Activated CD8-positive, alpha-beta memory T cell treated with anti-CD3 and anti-CD28 coated beads, Interleukin-2, amount 50 U/mL, for 1 hour (primary cell): ENCODE measurements around the gene ZNF189.

ENCODE experiments used
- DNase-seq: peaks from one replicate; pipeline ENCODE4 v3.0.0-alpha.2; 2020; ENCODE audit errors: extremely low read depth

Gene ZNF189

GRCh38 chr9:101398068-101398929 is at the start of gene ZNF189, which contains the start of gene MRPL50:
Gene ZNF189 (plus strand): TSS chr9:101398851. CDS start chr9:101399157, 306 bp downstream.
Gene MRPL50 (minus strand): TSS chr9:101398618. CDS start chr9:101398592, 26 bp downstream.
- peak; percentile 94 for DNase-seq

GRCh38 chr9:101350285-101350684 is 48.4 kb upstream of the ZNF189 start:
- no peak for DNase-seq

DNA sequence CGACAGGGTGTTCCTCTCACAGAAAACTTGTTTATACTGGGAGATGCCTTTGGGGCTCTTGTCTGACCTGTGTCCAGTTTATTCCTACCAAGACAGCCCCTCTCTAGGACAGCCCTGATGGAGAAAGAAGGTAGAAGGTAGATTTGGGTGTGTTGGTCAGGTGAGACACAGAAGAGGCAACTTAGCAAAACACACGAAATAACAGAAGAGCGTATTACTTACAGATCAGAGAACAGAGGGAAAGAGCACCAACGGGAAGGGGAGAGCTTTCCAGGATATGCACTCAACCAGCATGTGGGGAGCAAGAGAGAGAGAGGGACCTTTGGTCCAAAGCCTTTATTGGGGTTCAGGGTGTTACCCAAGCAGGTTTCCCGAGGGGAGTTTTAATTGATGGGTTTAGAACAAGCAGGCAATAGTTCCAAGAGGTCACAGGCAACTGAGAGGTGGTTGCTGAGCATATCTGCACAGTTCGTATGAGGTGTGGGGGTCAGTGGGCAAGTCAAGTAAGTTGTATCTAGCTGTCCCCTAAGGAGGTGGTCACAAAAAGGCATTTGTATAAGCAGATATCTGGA is 45.7 kb upstream of the ZNF189 start:
- DNase-seq, result no peak

DNA sequence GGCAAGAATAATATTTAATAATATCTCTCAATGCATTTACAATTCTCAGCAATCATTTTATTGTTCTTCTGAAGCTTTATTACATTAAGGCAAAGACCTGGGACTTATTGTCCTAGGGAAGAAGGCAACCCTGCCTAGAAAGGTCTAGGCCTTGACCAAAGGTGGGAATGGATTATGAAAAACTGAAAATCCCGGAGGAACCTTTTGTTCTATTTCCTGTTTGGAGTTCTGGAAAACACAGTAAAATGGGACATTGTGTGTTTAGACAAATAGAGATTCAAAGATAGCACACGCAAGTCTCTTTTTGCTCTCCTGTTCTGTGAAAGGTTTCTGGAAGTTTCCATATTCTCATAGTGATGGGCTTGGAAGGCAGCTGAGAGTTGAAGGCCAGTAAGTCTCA is 45.0 kb upstream of the ZNF189 start:
- DNase-seq, result no peak

- DNase-seq, result no peak
These were observed 44.4 kb upstream of the ZNF189 start for GRCh38 chr9:101354143-101354764.

- no peak for DNase-seq
These were observed 43.6 kb upstream of the ZNF189 start for GRCh38 chr9:101354765-101355708.

GRCh38 chr9:101356619-101357018 is 42.0 kb upstream of the ZNF189 start:
- no peak for DNase-seq

GRCh38 chr9:101359679-101360078 is 39.0 kb upstream of the ZNF189 start:
- DNase-seq, result no peak

GRCh38 chr9:101360647-101361046 is 38.0 kb upstream of the ZNF189 start:
- no peak for DNase-seq

- DNase-seq, result no peak
These were observed 36.2 kb upstream of the ZNF189 start for GRCh38 chr9:101362450-101362849.

DNA sequence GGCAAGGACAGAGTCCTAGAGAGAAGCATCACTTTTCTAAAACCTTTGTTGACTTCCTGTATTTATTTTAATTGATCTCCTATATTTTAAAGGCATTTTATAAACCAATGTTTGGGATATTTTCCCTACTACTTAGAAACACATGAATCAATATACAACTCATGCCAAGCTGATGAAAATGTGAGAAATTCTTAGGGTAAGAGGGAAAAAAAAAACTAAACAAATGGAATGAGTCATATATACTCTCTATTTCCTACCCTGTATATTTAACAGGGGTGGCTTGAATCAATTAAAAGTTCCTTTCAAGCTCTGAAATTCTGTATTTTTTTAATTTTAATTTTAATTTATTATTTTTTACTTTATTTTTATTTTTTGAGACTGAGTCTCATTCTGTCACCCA is 33.5 kb upstream of the ZNF189 start:
- no peak for DNase-seq

DNA sequence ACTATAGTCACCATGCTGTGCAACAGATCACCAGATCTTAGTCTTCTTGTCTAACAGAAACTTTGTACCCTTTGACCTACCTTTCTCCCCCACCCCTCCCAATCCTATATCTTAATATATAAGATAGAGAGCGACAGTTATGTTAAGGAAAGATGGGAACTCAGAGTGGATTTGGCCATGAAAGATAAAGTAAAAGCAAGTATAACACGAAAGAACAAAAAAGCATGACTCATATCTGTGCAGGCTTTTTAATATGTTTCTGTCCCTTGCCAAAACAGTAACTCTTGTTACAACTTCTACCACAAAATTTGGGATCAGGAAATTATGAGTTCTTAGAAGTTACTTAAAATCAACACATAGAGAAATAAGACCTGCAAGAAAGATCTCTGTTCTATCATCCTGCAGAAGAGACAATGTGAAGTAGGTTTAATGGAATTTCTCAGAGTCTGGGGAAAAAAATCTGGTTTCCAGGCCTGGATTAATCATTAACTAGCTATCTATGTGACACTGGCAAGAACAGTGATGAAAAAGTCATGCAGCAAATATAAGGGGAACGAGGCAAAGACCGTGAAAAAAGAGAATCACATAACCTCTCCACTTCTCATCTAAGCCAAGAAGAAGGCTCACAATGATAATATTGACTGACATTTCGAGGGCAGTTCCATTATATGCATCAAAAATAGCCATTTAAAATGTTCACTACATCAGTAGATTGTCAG is 32.5 kb upstream of the ZNF189 start:
- DNase-seq, result no peak

- DNase-seq, result no peak
These were observed 31.3 kb upstream of the ZNF189 start for GRCh38 chr9:101367323-101367722.

GRCh38 chr9:101369286-101369685 is 29.4 kb upstream of the ZNF189 start:
- no peak for DNase-seq

DNA sequence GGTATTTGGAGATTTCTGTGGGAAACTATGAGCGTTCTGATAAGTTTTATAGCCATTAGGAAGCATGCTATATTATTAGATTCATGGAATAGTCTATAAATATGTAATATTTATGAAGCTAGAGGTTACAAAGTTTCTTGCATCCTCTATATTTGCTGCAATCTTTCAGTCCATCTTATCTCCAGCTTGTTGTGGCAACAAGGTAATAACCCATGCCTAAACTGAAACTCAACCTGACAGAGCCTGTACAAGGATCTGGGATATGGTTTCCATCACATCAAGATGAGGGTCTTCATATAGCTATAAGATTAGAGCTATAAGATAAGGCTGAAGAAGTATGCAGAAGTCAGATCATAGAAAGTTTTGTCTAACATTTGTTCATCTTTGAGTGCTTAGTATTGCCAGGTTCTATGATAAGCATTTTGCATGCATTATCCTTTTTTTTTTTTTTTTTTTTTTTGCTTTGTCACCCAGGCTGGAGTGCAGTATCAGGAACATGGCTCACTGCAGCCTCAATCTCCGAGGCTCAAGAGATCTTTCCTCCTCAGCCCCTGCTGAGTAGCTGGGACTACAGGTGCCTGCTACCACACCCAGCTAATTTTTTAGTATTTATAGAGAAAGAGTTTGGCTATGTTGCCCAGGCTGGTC is 28.6 kb upstream of the ZNF189 start:
- DNase-seq, result no peak

DNA sequence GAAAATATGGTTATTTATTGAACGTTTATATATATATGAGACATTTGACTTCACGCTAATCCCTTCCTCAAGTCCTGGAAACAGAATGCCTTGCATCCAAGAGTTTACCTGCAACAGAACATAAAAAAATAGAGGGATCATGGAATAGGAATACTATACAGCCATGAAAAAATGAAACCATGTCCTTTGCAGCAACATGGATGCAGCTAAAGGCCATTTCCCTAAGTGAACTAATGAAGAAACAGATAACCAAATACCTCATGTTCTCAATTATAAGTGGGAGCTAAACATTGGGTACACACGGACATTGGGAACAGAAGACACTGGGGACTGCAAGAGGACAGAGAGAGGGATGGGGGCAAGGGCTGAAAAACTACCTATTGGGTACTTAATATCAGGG is 26.8 kb upstream of the ZNF189 start:
- DNase-seq, result no peak

DNA sequence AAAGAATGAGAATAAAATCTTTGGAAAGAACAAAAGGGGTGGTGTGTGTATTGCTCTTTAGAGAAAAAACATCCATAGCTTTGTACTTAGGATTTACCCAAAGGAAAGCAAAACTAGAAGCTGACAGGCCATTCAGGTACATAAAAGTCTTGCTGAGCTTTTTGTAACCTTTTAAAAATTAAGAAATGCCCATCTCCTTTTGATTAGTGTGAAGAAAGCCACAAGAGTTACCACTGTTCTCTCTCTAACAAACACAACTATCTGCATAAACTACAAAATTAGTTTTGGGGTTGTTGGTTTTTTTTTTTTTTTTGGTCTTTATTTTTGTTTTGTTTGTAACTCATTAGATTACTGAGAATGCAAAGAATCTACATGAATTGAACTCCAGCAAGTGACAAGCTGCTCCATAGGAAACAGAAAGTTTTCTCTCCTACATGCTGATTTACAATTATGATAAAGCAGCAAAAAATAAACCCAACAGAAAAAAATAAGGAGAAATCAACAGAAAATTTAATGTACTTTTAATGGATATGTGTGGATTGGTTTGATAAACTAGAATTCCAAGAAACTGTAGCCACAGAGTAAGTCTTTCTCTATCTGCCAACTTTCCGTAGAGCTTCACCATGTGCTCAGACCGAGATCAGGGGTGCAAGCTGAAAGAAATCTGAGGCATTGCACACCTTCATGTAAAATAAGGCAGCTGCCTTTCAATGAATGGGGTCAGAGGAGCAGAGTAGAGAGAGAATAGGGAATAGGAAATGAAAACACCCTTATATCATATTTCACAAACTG is 26.1 kb upstream of the ZNF189 start:
- no peak for DNase-seq

GRCh38 chr9:101375546-101375945 is 23.1 kb upstream of the ZNF189 start:
- no peak for DNase-seq

DNA sequence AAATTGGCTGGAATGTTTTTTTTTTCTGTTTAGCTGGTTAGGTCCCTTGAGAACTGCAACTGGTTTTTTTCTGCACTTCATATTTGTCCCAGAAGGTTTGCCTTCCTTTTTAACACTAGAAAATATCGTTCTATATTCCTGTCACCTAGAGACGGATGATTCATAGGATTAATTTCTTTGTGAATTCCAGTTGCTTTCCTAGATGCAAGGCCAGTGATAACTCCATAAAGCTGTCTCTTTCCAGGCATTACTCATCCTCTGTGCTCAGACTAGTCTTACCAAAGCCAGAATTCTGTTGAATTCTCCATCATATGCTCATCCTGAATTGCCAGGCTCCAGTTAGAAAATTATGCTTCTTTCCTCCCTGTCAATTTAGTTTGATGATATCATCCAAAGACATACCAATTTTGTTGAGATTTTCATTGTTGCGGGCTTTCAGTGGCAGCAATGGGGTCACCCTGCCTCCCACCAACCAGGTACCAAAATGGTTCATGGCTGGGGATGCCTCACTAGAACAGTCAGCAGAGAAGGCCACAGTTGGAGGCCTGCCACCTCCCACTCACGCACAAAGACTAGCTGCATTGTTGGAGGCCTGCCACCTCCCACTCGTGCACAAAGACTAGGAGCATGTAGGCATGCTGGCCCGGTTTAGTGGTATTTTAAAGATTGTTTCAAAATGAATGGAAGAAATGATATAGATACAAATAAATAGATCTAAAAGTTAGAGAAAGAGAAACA is 22.4 kb upstream of the ZNF189 start:
- DNase-seq, result no peak
